Activated CD4-positive, alpha-beta T cell treated with anti-CD3 and anti-CD28 coated beads, Interleukin-2, amount 50 U/mL, for 16 hours (primary cell): Measurements from ENCODE around the gene BIVM.

Source experiments
- DNase-seq: peaks from one replicate; pipeline ENCODE4 v3.0.0-alpha.2; 2020

Gene BIVM

GRCh38 chr13:102792396-102792795 lies 6.5 kb upstream of the BIVM start:
- DNase-seq = no peak

- no peak for DNase-seq
Observed at GRCh38 chr13:102793611-102794355, 5.1 kb upstream of the BIVM start.

- peak; percentile 5 for DNase-seq
Observed at GRCh38 chr13:102799426-102800144, 666 bp downstream of the BIVM start.

GRCh38 chr13:102800145-102801041 lies 1.5 kb downstream of the BIVM start:
- peak; percentile 86 for DNase-seq

- no peak for DNase-seq
Observed at GRCh38 chr13:102805680-102806079, 6.8 kb downstream of the BIVM start.

- DNase-seq = no peak
Observed at GRCh38 chr13:102807699-102808098, 8.8 kb downstream of the BIVM start.

- no peak for DNase-seq
Observed at GRCh38 chr13:102812611-102813287, 13.8 kb downstream of the BIVM start.

GRCh38 chr13:102814025-102814607 lies 15.2 kb downstream of the BIVM start:
- DNase-seq = peak; percentile 3

- no peak for DNase-seq
Observed at GRCh38 chr13:102814793-102815192, 15.9 kb downstream of the BIVM start.

GRCh38 chr13:102815788-102816187 lies 16.9 kb downstream of the BIVM start:
- no peak for DNase-seq

- DNase-seq = no peak
Observed at GRCh38 chr13:102816708-102817107, 17.8 kb downstream of the BIVM start.

GRCh38 chr13:102817241-102817640 lies 18.3 kb downstream of the BIVM start:
- no peak for DNase-seq

- DNase-seq = no peak
Observed at GRCh38 chr13:102817907-102818306, 19.0 kb downstream of the BIVM start.

GRCh38 chr13:102825400-102825799 lies 26.5 kb downstream of the BIVM start:
- DNase-seq = no peak

- DNase-seq = no peak
Observed at GRCh38 chr13:102825921-102826706, 27.2 kb downstream of the BIVM start.

- no peak for DNase-seq
Observed at GRCh38 chr13:102830646-102831045, 31.7 kb downstream of the BIVM start.

- no peak for DNase-seq
Observed at GRCh38 chr13:102836471-102836870, 37.6 kb downstream of the BIVM start.

- DNase-seq = no peak
Observed at GRCh38 chr13:102838273-102838672, 39.4 kb downstream of the BIVM start.

GRCh38 chr13:102838982-102839381 lies 40.1 kb downstream of the BIVM start:
- DNase-seq = no peak

GRCh38 chr13:102839462-102839861 lies 40.5 kb downstream of the BIVM start:
- DNase-seq = no peak

- no peak for DNase-seq
Observed at GRCh38 chr13:102845289-102845629, 46.3 kb downstream of the BIVM start.
